HG02763 (cell line): Measurements from ENCODE around the gene FCGR2B.
"Not testable (repeated sequence)": the region's sequence is repeated elsewhere in the genome, so short reads cannot be mapped to it uniquely, and the experiment has no call there.

Experiments used
- ATAC-seq: cut with Tn5 transposase; IDR thresholded peaks from one replicate; pipeline ENCODE4 v1.9.1; 2021; ENCODE audit warnings: mild to moderate bottlenecking, moderate library complexity; ENCODE audit not compliant: unreplicated experiment

FCGR2B gene

GRCh38 chr1:161662684-161663339 is at the start of gene FCGR2B:
Gene FCGR2B (plus strand): TSS chr1:161663143. CDS start chr1:161663242, 99 bp downstream.
- peak; percentile 70 for ATAC-seq

- not testable (repeated sequence) for ATAC-seq
These were observed 46.5 kb upstream of the FCGR2B start for GRCh38 chr1:161616417-161616816.

GRCh38 chr1:161618517-161618916 is 44.4 kb upstream of the FCGR2B start:
- not testable (repeated sequence) for ATAC-seq

- not testable (repeated sequence) for ATAC-seq
These were observed 42.5 kb upstream of the FCGR2B start for GRCh38 chr1:161620399-161620798.

GRCh38 chr1:161621181-161622000 is 41.6 kb upstream of the FCGR2B start:
- peak; percentile 42 for ATAC-seq

- peak; percentile 22 for ATAC-seq
These were observed 40.9 kb upstream of the FCGR2B start for GRCh38 chr1:161622054-161622453.

GRCh38 chr1:161623401-161624051 is 39.4 kb upstream of the FCGR2B start:
- peak; percentile 42 for ATAC-seq

- not testable (repeated sequence) for ATAC-seq
These were observed 38.3 kb upstream of the FCGR2B start for GRCh38 chr1:161624605-161625004.

- ATAC-seq, result not testable (repeated sequence)
These were observed 36.3 kb upstream of the FCGR2B start for GRCh38 chr1:161626445-161627146.

GRCh38 chr1:161630128-161630742 is 32.7 kb upstream of the FCGR2B start:
- not testable (repeated sequence) for ATAC-seq

GRCh38 chr1:161631076-161631475 is 31.9 kb upstream of the FCGR2B start, which contains the start of gene FCGR3B:
Gene FCGR3B (minus strand): TSS chr1:161631176. CDS start chr1:161631094, 82 bp downstream.
- ATAC-seq, result no peak

GRCh38 chr1:161634993-161635392 is 27.9 kb upstream of the FCGR2B start:
- ATAC-seq, result not testable (repeated sequence)

- not testable (repeated sequence) for ATAC-seq
These were observed 26.7 kb upstream of the FCGR2B start for GRCh38 chr1:161636189-161636782.

- ATAC-seq, result not testable (repeated sequence)
These were observed 26.0 kb upstream of the FCGR2B start for GRCh38 chr1:161636976-161637375.

- ATAC-seq, result not testable (repeated sequence)
These were observed 24.5 kb upstream of the FCGR2B start for GRCh38 chr1:161638251-161638993.

- ATAC-seq, result not testable (repeated sequence)
These were observed 23.7 kb upstream of the FCGR2B start for GRCh38 chr1:161639203-161639602.

- not testable (repeated sequence) for ATAC-seq
These were observed 20.2 kb upstream of the FCGR2B start for GRCh38 chr1:161642697-161643096.

GRCh38 chr1:161643481-161644208 is 19.3 kb upstream of the FCGR2B start:
- not testable (repeated sequence) for ATAC-seq
